Raji (cell line): Measurements from ENCODE around the gene ZNF165.
"Not testable (repeated sequence)": the region's sequence is repeated elsewhere in the genome, so short reads cannot be mapped to it uniquely, and the experiment has no call there.

Source experiments
- POLR2A ChIP-seq: IDR thresholded peaks from 2 replicates; pipeline ENCODE4 v1.6.1; 2011; ENCODE audit warnings: low read depth, low read length, control low read depth; ENCODE audit not compliant: insufficient read depth

ZNF165 gene

GRCh38 chr6:28080381-28080630 is at the start of gene ZNF165:
ZNF165 (plus strand) TSS chr6:28080568; CDS start chr6:28085481, 4,913 bp downstream.
- TF ChIP-seq POLR2A, result not testable (repeated sequence)

DNA sequence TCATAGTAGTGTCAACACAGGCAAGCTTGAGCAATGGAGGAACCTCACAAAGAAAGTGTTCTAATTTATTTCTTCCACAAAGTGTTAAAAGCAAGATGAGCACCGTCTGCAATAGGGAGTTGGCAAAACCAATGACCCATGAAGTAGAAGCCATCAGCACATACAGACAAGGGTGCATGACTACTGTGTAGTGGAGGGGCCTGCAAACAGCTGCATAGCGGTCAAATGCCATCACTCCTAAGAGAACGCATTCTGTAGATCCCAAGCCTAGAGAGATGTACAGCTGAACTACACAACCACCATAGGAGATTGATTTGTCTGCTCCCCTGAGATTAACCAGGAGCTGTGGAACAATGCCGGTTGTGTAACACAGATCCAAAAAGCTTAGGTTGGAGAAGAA is 26.8 kb upstream of the ZNF165 start:
- no peak for TF ChIP-seq POLR2A

DNA sequence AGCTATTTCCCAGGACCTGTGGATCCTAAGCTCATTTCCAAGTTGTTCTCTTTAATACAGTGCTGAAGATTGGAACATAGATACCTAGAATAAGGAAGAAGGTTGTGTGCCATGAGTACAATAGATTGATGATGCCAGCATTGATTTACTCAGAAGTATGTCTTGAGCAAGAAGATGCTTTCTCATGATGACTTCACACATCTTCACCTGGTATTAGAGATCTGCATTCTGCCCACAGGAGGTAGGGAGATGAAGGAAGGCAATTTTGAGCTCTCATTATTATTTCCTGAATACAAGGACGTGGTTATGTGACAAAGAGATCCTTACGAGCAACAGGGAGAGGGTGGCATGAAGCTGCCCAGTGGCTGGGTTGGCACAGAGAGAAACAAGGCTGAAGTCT is 20.0 kb upstream of the ZNF165 start:
- TF ChIP-seq POLR2A, result no peak

GRCh38 chr6:28064272-28064671 is 16.1 kb upstream of the ZNF165 start:
- no peak for TF ChIP-seq POLR2A

DNA sequence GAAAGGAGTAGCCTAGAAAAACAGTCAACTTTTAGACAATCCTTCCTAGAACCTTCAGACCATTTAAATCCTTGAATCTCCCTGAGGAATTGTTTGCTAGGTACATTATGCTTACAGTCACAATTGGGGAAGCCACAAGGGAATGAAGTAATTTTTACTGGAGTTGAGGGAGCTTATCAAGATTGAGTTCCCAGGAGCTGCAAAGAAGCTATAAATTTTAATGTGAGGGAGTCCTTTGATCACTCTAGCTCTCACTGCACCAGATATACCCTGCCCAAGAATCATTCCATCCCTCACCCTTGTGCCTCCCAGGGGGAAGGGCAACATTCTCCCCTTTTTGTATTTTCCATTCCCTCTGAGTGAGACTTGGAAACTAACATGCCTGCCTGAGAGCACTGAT is 12.3 kb upstream of the ZNF165 start:
- TF ChIP-seq POLR2A, result no peak

- no peak for TF ChIP-seq POLR2A
Measured at GRCh38 chr6:28078050-28078449, 2.3 kb upstream of the ZNF165 start.

DNA sequence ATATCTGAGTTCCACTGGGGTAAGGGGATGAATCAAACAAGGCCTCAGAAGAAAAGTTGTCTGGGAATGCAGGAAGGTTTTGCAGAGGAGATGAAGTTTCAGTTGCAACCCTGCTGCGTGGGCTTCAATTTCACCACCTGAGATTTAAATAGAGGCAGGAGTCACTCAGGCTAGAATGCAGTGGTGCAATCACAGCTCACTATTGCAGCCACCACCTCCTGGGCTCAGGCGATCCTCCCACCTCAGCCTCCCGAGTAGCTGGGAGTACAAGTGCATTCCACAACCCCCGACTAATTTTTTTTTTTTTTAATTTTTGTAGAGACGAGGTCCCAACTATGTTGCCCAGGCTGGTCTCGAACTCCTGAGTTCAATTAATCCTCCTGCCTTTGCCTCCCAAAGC is 1.5 kb upstream of the ZNF165 start:
- no peak for TF ChIP-seq POLR2A

DNA sequence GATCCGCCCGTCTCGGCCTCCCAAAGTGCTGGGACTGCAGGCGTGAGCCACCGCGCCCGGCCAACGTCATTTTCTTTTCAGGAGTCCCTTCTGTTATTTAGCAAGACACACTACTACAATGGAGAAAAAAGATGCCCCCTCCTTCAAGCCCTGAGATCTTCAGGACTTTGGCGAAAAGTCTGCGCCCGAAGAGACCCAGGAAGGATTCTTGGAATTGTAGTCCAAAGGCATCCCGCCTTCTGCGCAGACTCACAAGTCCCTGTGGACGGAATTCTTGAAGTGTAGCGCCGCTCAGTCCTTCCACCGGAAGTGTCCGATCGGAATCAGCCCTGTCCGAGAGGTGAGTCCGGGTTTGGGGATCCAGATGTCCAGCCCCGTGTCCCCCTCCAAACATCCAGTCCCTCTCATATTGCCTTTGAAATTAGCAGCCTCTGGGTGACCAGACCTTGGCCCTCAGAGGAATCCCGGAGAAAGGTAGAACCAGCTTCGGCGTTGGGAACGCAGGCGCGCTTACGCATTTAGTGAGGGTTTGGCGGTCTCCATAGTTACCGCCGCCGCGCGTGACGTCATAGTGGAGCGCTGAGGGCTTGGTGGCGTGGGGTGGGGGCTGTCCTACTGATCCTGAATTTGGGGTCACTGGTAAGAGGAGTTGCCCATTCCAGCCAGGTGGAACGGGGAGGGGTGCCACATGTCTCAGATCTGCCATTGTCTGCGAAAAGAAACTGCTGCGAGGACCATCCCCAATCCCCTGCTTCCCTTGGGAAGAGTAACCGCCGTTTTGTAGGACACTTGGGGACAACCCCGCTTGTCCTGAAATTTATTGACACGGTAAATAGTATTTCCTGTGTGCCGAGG is 490 bp downstream of the ZNF165 start:
- TF ChIP-seq POLR2A, result peak; percentile 31

GRCh38 chr6:28081486-28081751 is 1.1 kb downstream of the ZNF165 start:
- no peak for TF ChIP-seq POLR2A

- TF ChIP-seq POLR2A, result no peak
Measured at GRCh38 chr6:28082939-28083338, 2.6 kb downstream of the ZNF165 start.

- TF ChIP-seq POLR2A, result no peak
Measured at GRCh38 chr6:28089054-28089453, 8.7 kb downstream of the ZNF165 start.

DNA sequence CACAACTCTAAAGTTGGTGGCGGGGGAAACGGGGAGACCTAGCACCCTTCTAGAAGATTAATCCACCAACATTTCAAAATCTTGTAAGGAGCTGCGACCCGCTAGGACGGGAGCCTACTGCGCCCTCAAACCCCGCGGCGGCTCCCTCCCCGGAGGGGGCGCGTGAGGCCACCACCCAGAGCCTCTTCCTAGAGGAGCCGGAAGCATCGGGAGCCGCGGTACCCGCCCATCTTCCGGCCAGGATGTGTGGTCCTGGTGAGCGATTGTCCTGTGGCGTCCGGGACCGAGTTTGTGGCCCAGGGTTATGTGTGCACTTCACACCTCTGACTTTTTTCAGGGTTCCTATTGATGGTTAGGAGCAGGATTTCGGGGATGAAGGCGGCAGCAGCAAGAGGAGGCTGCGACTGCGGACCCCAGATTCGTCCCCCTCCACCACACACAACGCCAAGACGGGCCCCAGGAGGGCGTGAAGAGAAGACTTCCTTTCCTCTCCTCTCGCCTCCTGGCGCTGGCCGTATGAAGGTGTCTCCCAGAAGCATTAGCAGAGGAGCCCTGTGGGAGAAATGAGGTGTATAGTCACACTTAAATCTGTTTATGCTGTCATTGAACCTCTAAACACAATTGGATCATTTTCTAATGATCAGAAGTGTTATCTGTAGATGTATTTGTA is 10.7 kb downstream of the ZNF165 start:
- TF ChIP-seq POLR2A, result no peak

GRCh38 chr6:28104392-28105244 is 24.2 kb downstream of the ZNF165 start:
- TF ChIP-seq POLR2A, result peak; percentile 92

DNA sequence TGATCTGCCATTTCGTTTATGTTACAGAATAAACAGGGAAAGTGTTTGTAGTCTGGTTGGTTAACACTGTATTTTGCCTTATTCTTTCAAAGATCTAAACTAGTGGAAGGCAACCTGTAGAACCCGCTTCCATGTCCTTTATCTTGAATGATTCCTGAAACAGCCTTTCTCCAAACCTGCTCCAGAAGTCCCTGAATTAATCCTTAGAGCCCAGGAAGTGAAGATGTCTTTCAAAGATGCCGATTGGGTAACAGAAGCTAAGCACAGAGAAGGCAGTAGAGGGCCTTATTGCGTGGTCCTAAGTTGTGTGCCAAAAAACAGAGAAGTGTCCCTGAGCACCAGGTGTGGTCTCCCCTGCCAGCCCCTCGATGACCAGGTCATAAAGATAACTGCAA is 24.9 kb downstream of the ZNF165 start:
- TF ChIP-seq POLR2A, result no peak

DNA sequence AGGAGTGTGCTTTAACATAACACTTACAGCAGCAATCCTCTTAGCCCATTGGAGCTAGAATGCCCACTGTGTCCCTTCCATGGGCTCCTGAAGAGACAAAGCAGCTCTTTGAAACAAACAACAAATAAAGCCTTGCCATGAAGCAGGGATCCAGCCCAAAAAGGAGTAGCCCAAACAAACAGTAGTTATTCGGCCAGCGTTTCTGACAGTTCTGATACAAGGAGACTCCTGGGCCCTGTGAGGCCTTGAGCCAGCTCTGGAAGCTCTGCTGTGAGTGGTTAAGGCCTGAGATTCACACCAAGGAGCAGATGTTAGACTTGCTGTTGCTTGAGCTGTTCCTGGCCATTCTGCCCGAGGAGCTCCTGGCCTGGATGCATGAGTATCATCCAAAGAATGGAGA is 27.1 kb downstream of the ZNF165 start:
- no peak for TF ChIP-seq POLR2A

DNA sequence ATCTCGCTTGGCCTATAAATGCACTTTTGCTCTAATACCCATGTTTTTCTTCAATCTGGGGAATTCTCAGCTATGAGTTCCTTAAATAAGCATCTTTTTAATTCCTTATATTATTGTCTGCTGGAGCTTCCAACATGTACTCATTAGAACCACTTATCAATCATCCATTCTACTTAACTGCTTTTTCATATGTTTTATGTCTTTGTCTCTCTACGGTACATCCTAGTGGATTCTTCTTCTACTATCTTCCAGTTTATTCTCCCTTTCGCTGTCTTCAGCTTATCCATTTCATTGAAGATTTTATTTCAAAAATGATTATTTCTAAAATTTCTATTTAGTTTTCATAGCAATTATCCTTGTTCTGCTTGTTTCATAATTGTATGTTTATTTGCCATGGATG is 31.6 kb downstream of the ZNF165 start:
- TF ChIP-seq POLR2A, result no peak

- no peak for TF ChIP-seq POLR2A
Measured at GRCh38 chr6:28115799-28116198, 35.4 kb downstream of the ZNF165 start.
